Omental fat pad (tissue), 4 donors: ENCODE results near the gene FKBP9. TPM values are rescaled to one million over a fixed set of nuclear protein-coding genes. Genes with fewer than 3 reads are reported as not detected.

Experiments
- ATAC-seq: fragments of 150-250 bp; one replicate; pipeline ENCODE4 v1.9.1; 2016; ENCODE audit warnings: mild to moderate bottlenecking, moderate library complexity; ENCODE audit not compliant: low FRiP score
- DNase-seq: peaks from one replicate; pipeline ENCODE4 v3.0.0-alpha.2; 2019; ENCODE audit warnings: low spot score
- CTCF ChIP-seq, 3 donors: fragments of 450-650 bp; IDR thresholded peaks; one replicate each; pipeline ENCODE4 v1.5.1; 2016 to 2017; ENCODE audit warnings: antibody characterized with exemption in 3 of 3, mild to moderate bottlenecking in 3 of 3, moderate library complexity in 2 of 3
- total RNA-seq, 4 donors: library from RNA; depleted of rRNA; stranded (reverse); fragments of >200 nt; gene quantifications; one replicate each; pipeline ENCODE4 v1.1.0, GENCODE V29; 2016

FKBP9 gene
- total RNA-seq, 4 donors from 2014 or later, result 86.0 to 269 (median 91.3) TPM

DNA sequence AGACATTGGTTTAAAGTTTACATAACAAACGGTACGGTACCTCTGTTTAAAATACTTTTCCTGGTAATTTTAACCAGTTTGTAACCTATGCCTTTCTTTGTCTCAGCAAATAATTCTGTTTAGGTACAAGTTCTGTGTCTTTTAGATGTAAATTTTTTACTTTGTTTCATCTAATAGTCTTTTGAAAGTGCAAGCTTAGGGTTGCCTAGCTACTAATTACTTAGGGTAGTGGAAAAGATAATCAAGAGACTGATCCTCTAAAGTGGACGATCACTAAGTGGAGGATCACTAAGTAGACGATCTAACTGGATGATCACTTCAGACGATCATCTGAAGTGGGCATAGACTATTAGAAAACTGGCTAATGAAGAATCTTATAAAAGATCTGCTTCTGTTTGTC lies 16.1 kb upstream of the FKBP9 start:
- ATAC-seq (no peak), DNase-seq (no peak)
- no peak for TF ChIP-seq CTCF (IDR thresholded peaks at IDR 0.05)

DNA sequence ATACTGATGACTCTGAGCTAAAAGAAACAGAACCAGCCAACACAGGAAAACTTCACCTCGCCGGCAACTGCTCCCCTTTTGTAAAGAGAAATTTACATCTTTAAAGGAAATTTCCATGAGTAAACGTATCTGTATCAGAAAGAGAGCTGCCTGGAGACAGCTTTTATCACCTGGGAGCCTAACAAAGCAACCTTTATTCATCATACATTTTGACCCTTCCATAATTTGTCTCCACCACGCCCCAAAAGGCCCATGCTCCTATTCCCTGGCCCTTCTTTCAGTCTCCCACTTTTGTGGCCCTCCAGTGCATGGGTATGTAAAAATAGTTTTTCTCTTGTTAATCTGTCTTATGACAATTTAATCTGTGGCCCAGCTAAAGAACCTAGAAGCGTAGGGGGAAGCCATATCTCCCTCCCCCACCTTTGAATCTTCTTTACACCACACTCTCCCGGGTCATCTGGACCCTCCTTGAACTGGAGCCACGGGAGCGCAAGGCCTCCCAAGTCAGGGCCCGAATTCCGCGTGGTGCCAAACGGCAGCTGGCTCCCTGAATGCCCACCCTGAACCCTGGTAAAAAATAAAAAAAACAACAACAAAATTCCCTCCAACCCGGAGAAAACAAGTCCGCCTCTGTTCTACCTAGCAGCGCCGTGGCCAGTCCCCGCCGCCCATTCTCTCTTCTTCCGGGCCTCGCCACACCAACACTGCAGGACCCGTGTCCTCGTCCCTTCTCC lies 15.4 kb upstream of the FKBP9 start:
- DNase-seq (no peak), ATAC-seq (no peak)
- no peak for TF ChIP-seq CTCF (IDR thresholded peaks at IDR 0.05)

- DNase-seq, result peak; percentile 31
- ATAC-seq, result peak; percentile 95
- no peak for TF ChIP-seq CTCF (IDR thresholded peaks at IDR 0.05)
Observed at GRCh38 chr7:32942415-32943251, 14.6 kb upstream of the FKBP9 start.

DNA sequence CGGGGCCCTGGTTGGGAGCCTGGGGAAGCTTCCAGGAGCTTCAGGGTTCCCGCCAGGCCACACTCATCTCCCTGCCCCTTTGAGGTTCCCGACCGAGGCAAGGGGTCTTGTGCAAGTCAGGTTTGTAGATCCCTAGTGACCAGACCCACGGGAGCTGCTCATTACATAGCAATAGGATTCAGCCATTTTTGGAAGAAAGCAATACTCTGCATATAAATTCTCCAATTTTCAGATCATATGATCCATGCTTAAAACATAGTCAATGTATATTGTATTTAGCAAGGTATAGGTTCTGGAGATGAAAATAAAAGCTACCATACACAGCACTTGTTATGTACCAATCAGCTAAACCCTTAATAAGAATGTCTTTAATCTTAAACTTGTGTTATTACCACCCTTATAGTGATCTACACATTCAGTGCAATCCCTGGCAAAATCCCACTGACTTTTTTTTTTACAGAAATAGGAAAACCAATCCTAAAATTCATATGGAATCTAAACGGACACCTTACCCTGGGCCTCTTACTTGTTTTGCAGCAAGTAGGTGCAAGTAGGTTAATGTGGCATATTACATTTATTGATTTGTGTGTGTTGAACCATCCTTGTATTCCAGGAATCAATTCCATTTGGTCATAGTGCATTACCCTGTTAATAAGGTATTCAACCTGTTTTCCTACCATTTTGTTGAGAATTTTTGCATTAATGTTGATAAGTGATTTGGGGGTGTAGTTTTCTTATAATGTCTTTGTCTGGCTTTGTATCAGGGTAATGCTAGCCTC lies 13.8 kb upstream of the FKBP9 start:
- ATAC-seq (no peak), DNase-seq (peak; percentile 36)
- no peak for TF ChIP-seq CTCF (IDR thresholded peaks at IDR 0.05)

DNA sequence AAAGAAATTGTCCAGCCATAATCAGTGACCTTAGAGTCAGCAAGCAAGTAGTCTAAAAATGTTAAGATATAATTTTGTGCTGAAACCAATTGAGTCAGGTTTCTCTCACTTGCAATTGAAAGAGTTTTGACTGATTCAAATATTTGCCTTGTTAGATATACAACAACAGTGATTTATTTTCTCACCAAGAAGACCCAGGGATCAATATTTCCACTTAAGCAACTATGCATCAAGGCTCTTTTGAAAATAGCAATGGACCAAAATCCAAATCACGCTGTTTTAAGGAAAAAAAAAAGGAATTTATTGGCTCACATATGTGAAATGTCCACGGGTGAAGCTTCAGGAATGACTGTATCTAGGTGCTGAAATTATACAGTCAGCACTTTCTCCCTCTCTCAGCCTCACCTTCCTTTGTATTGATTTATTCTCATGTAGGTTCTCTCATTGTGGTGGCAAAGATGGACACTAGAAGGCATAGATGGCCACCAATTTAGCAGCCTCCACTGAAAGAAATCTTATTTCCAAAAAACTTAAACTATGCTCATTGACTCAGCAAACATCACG lies 9.7 kb upstream of the FKBP9 start:
- no peak for TF ChIP-seq CTCF (IDR thresholded peaks at IDR 0.05)
- ATAC-seq, result no peak
- DNase-seq, result no peak

- no peak for ATAC-seq
Observed at GRCh38 chr7:32948202-32948601, 9.0 kb upstream of the FKBP9 start.

More at GRCh38 chr7:32948202-32948601, 9.0 kb upstream of the FKBP9 start:
- DNase-seq, result no peak
- no peak for TF ChIP-seq CTCF (IDR thresholded peaks at IDR 0.05)
